HG03135 (cell line): ENCODE measurements around the gene KLK11.

Experiments used
- ATAC-seq: cut with Tn5 transposase; IDR thresholded peaks from one replicate; pipeline ENCODE4 v1.9.1; 2021; ENCODE audit warnings: mild to moderate bottlenecking, moderate library complexity; ENCODE audit not compliant: unreplicated experiment

KLK11 gene, protein sequence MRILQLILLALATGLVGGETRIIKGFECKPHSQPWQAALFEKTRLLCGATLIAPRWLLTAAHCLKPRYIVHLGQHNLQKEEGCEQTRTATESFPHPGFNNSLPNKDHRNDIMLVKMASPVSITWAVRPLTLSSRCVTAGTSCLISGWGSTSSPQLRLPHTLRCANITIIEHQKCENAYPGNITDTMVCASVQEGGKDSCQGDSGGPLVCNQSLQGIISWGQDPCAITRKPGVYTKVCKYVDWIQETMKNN

DNA sequence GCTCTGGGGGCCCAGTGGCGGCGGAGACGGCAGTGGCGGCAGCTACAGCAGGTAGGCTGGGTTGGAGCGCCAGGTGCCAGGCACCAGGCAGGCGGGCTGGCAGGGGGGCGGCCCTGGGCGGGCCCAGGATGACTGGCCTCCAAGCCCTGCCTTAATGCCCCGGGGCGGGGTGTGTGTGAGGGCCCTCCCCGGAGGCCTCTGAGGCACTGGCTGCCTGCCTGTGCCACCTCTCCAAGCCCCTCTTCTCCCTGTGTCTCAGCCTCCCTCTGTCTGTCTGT, at the start of gene KLK11:
Gene KLK11, minus strand, starts transcription at position 63 of the 278 bp plus-strand sequence. CDS start 985 bp downstream, outside the sequence.
- no peak for ATAC-seq

DNA sequence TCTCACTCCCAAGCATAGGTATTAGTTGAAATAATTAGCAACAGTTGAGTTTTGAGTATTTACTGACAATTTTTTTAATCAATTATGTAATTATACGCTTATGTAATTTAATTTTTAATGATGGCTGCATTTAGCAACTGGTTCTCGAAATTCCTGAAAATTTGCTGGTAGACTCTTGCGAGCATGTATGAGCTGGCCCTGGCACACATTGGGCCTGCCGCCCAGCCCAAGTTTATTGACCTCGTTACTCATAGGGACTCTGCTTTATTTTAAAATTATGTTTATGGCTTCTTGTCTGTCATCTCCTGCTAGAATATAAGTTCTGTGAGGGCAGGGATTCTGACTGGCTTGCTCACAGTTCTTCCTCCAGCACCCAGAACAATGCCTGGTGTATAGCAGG, 49.6 kb upstream of the KLK11 start:
- ATAC-seq: no peak

DNA sequence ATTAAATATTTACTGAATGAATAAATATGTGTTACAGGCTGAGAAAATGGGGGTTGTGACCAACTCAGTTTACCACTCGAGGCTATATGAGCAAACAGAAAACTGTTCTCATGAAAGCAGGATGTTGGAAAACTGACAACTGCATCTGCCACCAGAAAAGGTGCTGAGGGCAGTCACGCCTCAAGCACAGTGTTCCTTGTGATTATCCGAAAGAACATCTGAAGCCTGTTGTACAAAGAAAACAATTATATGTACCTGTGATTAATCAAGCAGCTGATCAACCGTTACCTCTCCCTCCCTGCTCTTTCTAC, 44.6 kb upstream of the KLK11 start:
- no peak for ATAC-seq

DNA sequence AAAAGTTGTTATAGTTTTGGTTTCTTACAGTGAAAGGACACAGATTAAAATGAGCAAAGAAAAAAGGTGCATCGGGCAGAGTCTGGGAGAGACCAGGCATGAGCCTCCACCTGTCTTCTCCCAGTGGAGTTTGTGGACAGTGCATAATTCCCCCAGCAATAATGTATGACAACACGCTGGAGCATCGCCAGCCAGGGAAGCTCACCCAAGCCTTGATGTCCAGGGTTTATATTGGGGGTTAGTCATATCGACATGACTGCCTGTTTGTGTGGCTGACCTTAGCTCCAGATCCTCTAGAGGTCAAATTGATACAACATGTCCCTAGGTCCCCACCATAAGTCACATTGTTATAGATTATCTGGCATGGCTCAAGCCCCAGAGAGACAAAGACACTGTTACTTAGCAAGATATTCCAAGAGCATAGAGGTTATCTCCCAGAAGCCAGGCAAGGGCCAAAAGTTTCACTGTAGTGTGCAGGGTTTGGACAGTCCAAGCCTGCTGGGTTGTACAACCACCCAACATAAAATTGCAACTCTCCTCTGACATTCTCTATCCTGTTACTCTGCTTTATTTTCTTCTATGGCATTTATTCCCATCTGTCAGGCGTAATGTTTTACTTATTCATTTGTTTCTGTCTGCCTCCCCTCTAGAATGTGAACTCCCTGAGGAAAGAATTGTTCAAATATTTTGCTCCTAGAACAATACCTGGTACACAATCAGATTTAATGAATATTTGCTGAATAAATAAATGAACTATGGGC, 44.1 kb upstream of the KLK11 start:
- no peak for ATAC-seq

DNA sequence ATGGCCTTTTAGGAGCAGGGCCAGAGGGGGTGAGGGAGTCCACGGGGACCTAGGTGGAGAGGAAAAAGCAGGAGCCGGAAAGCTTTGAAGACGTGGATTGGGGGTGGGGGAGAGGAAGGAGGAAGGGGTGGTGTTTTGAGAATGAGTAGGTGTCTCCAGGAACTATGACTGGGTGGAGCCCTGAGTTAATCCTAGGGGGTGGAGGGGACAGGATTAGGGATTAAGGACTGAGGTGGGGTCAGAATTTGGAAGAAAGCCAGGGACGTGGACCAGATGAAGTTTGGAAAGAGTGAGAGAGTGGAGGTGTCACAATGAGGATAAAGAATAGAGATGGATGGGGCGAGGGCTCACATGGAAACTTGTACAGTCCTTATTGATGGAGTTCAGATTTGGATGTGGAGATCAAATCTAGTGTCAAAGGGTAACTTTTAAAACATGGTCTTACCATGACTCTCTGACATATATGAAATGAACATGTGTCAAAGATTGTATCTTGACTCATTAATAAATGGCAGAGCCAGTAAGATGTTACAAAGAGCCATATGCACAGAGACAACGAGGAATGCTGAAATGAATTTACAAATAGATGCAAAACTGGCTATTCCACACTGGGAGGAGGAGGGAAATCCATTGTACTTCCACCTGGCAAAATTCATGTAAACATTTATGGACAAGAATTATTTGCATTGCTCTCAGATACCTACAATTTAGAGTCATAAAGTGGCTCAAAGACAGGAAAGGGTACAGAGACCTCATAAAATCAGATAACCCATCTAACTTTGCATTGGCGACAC, 40.2 kb upstream of the KLK11 start:
- ATAC-seq: no peak

DNA sequence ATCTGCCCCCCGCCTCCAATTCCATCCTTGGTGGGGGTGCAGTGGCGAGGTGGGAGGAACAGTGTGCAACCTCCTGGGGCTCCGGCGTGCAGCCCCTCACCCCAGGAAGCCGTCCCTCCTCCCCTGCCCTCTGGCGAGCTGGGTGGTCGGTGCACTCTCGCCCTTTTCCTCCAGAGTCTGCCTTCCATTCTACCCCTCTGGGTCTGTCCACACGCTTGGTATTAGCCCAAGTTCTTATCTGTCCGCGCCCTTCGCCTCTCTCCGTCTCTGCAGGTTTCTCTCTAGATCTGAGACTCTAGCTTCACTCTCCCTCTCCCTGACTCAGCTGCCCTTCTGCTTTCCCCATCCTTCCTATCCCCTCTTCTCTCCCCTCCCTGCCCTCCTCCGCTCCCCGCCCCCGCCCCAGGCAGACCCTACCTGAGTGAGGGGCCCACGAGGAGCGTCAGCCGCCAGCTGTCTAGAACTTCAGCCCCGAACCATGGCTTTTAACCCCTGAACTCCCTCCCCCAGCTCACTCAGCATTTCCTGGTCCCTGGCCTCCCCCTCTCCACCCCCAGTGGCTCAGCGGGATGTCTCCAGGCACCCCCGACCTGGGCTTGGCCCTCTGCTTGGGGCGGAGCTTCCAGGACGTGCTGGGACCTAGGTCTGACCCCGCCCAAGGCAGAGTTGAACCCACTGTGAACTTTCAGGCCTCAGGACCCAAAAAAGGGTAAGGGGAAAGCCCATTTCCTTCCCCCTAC, 39.0 kb upstream of the KLK11 start:
- ATAC-seq: no peak

DNA sequence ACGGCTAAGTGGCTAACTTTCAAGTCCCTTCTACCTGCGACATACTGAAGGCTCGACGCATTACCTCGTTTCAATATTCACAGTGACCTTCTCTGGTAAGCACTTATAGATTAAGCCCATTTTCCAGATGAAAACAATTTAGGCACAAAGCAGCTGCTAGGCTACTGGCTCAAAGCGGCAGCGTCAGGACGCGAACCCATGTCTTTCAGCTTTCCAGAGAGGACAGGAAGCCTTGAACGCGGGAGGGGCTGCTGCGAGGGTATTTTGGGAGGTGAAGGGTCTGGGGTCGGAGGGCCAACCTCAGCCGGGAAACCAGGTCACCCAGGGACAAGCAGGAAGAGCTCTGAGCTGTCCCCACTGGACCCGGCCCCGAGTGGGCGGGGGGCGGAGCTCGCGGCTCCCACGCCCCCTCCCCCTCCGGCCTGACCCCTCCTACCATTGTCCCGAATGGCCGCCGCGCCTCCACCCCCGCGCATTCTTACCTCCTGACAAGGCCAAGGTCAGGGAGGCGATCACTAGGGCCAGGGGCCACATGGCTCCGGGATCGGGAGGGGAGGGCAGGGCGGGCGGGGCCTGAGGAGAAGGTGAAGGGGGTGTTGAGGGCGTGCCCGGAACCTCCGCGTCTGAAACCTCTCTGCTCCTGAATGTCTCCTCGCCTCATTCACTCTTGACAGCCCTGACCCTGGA, 38.3 kb upstream of the KLK11 start, which contains the start of gene KLK13:
Gene KLK13, minus strand, starts transcription at position 559 of the 687 bp plus-strand sequence. Its CDS starts 25 bp downstream, at position 534.
- ATAC-seq: no peak

DNA sequence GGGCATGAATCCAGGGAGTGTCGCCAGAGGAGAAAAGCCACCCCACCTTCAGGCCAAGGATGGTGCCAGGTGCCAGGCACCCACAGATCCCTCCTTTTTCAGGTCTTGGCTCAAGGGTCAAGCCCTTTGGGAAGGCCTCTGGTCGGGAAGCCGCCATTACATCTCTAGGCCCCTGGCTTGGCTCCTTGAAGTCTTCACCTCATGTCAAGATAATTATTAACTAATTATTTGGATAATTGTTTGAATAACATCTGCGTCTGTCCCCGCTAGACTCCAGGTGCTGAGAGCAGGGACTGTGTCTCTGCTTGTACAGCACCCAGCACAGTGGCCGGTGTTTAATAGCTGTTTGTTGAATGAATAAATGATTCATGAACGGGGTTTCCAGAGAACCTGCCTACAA, 37.2 kb upstream of the KLK11 start:
- ATAC-seq: no peak

DNA sequence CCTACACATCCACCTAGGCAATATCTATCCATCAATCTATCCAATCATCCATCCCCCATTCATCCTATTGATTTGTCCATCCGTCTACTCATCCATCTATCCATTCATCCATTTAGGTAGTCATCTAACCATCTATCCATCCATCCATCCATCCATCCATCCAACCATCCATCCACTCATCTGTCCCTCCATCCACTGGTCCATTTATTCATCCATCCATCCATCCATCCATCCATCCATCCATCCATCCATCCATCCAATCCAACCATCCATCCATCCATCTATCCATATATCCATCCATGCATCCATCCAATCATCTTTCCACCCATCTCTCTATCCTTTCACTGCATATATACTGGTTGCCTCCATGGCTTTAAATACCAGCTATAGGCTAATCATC, 34.6 kb upstream of the KLK11 start:
- ATAC-seq: no peak

DNA sequence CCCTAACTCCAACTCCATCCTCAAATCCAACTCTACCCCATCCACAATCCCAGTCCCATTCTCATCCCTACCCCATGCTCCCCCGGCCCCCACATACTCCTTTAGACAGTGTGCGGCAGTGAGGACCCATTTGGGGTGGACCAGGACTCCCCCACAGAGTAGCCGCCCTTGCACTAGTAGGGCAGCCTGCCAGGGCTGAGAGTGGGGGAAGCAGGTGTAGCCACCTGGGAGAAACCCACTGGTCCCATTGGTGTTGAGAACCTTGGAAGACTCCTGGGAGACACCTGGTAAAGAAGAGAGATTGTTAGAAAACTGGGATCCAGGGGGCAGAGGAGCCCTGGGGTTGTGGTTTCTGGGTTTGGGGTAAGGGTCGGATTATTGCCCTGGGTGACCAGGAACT, 33.9 kb upstream of the KLK11 start:
- ATAC-seq: no peak

DNA sequence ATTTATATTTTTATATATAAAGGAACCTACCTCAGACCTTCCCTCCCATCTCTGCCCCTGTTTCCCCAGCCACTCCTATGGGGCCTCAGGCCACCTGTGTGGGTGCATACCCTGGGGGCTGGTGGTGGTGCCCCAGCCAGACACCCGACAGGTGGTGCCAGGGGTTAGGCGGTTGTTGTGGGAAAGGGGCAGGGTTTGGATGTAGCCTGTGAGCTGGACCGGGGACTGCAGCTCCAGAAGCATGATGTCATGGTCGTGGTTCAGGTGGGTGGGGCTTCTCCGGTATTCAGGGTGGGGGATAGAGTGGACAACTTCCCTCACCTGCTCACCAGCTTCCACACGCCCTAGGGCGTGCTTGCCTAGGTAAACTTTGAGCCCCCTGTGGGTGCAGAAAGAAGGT, 33.3 kb upstream of the KLK11 start:
- no peak for ATAC-seq

DNA sequence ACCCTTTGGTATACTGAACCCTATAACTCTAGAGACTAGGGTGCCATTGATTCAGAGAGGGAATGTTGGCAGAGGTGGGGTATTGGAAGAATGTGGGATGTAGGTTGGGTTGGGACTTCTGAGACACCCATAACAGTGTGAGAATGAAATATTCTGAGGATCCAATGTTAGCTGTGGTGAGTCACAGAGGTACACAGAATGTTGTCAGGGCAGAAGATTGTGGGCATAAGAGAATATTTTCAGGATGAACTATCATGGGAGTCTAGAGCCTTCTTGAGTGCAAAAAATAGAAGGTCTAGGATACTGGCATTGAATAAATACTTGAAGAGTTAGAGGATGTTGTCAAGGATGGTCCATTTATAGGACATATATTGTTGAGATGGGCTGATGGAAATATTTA, 29.4 kb upstream of the KLK11 start:
- ATAC-seq: no peak

DNA sequence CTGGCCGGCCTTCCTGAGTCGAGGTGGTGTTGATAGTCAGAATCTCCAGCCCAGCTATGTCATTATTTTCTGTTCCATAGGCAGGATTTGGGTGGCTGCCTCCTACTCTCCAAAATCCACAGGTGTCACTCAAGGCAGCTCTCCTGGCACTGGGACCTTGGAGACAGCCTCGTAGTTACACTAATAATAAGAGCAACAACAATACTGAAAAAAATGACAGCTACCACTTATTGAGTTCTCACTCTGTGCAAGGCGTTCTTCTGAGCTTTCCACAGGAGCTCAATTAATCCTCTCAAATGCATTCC, 20.6 kb upstream of the KLK11 start:
- no peak for ATAC-seq

DNA sequence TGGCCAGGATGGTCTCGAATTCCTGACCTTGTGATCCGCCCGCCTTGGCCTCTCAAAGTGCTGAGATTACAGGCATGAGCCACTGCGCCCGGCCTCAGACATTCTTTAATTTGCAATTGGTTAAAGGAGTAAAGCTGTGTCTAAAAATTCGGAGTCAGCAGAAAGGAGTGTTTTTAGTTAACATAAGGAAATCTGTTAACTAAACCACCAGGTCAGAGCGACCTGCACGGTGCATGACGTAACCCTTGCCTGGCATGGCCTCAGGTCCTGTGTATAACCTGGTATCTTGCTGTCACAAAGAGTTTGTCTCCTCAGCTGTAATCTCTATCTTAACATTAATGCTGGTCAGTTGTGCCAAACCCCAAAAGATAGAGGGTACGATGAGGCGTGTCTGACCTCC, 17.9 kb upstream of the KLK11 start:
- no peak for ATAC-seq

DNA sequence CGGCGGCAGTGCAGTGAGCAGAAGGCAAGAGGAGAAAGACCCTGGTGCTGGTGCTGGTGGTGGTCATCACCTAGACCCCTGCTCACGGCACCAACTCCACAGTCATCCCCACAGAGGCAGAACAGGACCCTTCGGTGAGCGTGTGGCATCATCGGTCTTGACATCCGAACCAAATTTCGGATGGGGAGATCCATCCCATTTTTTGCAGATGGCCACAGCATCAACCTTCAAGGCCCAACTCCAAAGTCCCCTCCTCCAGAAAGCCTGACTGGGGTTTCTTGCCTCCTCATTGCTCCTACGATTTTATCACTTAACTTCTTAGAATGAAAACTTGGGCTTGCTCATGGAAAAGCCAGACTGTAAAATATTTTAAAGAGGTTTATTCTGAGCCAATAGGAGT, 17.1 kb upstream of the KLK11 start:
- ATAC-seq: no peak

DNA sequence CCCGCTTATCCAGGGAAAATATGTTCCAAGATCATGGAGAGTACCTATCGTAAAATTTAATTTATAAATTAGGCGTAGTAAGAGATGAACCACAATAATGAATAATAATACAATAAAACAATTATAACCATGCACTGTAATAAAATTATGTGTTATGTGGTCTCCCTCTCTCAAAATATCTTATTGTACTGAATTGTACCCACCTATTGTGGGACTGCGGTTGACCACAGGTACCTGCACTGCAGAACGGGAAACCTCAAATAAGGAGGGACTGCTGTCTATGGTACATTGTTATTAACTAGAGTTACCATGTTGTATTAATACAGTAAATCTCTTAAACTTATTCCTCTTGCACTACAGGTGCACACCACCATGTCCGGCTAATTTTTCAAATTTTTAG, 13.7 kb upstream of the KLK11 start:
- no peak for ATAC-seq

DNA sequence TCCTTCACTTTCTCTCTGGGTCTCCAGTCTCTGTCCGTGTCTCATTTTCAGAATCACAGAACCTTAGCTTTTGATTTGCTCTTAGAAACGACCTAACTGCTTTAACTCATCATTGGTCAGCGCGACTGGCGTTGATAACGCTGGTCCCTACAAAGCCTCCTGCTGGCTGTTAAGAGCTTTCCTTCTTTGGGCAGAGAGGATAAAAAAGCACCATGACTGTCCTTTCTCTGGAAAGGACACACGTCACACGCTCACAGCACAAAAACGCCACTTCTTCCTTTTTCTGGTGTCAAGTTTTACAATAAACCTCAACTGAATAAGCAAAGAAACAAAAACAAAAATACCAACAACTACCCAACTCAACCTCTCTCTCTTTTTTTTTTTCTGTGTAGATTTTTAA, 10.1 kb upstream of the KLK11 start:
- no peak for ATAC-seq

DNA sequence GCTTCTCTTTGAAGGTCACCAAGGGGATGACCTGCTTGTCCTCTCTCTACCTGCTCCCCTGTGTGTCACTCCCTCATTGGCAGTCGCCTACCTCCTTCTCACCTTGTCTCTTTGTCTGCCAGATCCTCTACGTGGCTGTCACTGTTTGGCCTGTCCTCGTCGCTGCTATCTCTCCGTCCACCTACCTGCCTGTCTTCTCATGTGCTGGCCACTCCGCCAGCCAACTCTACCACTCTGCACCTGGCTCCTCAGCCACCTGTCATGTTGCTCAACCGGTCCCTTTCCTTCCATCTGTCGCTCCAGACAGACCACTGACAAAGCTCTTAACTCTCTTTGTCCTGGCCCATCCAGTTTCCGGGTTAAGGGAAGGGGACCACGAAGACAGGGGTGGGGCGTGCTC, 8.3 kb upstream of the KLK11 start, which contains the start of gene KLK12:
Gene KLK12, minus strand, starts transcription at position 299 of the 400 bp plus-strand sequence. CDS start 381 bp downstream, outside the sequence.
- ATAC-seq: no peak

DNA sequence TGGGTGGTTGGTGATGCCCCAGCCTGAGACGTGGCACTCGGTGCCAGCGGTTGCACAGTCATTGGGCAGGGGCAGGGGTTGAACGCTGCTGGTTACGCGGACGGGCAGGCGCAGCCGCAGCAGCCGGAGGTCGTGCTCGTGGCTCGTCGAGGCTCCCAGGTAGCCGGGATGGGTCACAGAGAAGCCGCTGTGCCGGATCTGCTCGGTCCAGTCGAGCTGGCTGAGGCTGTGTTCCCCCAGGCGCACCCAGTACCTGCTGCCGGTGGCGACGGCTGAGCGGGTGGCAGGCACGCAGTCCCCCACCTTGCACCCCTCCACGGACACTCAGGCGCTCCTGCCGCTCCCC, 5.4 kb upstream of the KLK11 start:
- no peak for ATAC-seq

DNA sequence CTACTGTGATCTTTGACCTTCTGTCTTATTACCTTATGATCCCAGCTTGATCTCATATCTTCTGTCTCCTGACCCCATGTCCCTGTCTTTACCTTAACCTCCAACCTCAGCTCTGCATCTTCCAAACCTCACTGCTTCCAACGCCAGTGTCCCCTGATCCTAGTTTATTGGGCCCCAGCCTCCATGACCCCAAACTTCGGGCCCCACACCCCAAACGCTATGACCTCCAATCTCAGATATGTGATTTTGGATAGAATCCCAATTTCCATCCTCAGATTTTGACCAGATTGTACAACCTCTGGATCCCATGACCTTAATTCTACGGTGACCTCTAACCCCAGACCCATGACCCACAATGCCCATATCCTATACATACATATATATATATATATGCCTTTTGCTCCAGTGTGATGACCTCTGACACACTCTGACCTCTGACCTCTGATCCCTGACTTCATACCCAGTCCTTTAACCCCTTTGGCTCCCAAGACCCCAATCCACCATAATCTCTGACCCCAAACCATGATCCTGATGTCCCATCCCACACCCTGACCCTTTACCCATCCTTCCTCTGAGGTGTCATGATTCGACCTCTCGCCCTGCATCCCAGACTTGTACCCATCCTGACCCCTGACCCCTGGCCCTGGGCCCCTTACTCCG, 4.9 kb upstream of the KLK11 start:
- no peak for ATAC-seq

DNA sequence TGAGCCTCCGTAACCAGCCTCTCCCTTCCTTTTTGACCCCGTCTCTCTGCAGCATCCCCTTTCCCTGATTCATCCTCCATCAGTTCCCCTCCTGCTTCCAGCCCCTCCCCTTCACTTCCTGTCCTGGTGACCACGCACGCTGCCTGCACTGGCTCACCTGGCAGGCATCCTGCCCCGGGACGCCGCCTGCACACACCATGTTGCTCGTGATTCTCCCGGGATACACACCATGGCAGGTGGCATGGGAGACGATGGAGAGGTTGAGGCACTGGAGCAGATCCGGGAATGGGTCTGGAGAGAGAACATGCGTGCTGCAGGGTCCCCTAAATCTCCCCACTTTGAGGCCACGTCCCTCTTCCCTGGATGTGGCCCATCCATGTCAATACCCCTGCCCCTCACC, 4.2 kb upstream of the KLK11 start:
- no peak for ATAC-seq
